AG09319 (cell line): Measurements from ENCODE around the gene FAM219B.

ENCODE experiments used
- DNase-seq: peaks from one replicate; pipeline ENCODE4 v3.0.0-alpha.2; 2010; ENCODE audit warnings: low read depth; ENCODE audit errors: extremely low read depth
- CTCF ChIP-seq: IDR thresholded peaks from 2 replicates; pipeline ENCODE4 v1.5.1; 2011; ENCODE audit warnings: low read depth, mild to moderate bottlenecking, inconsistent platforms, low read length, moderate library complexity

FAM219B gene

DNA sequence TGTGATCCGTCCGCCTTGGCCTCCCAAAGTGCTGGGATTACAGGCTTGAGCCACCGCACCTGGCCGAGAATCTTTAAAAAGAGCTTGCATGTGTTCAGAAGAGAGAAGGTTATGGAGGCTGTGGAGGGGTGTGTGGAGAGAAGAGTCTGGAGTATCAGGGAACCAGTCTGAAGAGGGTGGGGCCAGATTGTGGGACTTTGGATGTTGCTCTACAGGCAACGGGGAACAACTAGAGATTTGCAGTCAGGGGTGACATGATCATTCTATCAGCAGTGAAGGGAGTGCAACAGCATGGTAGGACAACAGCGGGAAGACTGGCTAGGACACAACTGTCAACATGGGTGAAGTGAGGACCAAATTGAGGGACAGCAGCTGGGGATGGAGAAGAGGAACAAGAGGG lies 42.4 kb downstream of the FAM219B start:
- no peak for TF ChIP-seq CTCF
- DNase-seq, result no peak

DNA sequence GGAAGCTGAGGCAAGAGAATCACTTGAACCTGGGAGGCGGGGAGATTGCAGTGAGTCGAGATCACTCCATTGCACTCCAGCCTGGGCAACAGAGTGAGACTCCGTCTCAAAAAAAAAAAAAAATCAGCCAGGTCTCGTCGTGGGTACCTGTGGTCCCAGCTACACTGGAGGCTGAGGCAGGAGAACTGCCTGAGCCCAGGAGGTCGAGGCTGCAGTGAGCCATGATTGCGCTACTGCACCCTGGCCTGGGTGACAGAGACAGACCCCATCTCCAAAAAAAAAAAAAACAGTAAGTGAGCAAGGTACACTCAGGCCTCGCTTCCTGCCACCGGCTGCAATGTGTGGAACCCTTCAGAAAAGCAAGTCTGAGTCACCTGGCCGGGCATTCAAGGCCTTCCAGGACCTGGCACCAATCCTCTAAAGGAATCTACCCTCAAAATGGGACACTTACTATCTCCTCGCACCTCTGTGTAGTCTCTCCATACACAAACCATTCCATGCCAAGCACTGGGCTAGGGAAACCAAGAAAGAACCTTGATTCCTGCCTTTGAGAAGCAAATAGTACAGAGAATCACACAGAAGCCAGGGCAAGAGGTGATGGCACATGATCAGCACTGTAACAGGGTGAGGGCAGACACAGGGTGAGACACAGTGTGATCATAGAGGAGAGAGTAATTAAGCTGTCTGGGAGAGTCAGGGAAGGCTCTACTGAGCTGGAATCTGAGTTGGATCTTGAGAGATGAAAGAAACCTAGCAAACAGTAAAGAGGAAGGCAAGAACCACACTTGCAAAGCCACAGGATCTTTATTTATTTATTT lies 43.2 kb downstream of the FAM219B start:
- DNase-seq, result no peak

DNA sequence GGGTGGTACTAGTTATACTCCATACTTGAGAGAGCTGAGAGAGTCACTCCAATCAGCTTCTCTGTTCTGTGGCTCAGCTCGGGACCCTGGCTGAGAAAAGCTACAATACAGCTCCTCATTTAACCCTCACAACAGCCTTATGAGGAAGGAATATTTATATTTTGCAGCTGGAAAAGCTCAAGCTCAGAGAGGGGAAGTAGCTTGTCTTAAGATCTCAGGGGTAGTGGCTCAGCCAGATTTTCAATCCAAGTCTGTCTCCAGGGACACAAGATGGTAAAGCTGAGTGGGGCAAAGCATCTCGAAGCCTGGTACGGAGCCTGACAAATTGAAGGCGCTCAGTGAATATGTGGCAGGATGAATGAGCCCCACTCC lies 48.3 kb downstream of the FAM219B start:
- DNase-seq, result no peak
- no peak for TF ChIP-seq CTCF

More for the DNA sequence above, 43.2 kb downstream of the FAM219B start:
- TF ChIP-seq CTCF, result no peak

DNA sequence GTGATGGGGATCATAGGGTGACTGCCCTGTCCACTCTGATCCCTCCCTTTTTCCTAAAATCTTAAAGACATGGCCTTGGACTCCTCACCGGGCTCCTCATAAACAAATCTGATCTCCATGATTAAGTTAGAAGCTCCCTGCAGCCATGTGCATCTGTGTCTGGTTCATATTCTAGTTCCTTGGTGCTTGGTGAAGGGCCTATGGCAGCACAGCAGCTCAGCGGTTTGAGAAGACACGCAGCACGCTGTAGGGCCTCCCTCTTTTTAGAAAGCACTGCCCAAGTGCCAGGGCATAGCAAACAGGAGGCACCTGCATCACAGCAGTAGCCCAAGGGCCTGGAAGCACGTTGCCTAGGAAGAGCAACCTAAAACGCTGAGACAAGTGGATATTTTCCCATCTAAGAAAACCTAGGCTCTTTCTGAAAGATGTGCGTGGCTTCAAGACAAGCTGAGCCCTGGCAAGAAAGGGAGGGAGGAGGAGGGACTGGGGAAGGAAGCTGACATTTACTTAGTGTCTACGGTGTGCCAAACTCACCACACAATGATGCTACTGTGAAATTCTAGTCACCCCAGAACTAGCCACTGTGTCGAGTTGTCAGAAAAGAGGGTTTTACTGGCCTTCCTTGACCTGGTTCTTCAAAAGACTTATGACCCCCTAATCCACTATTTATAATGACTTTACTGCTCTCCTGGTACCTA lies 48.8 kb downstream of the FAM219B start:
- no peak for DNase-seq
- TF ChIP-seq CTCF, result no peak

- TF ChIP-seq CTCF, result no peak
- DNase-seq, result no peak
Measured at GRCh38 chr15:74857082-74857655, 49.5 kb downstream of the FAM219B start.

GRCh38 chr15:74856537-74856936 lies 50.1 kb downstream of the FAM219B start:
- no peak for TF ChIP-seq CTCF
- no peak for DNase-seq

GRCh38 chr15:74855857-74856256 lies 50.8 kb downstream of the FAM219B start:
- DNase-seq, result no peak
- no peak for TF ChIP-seq CTCF
